GM04503 (cell line): ENCODE measurements around the gene COMTD1.
A peak's percentile ranks its signal among the peaks of the same experiment; 100 is the strongest.
"Not testable (repeated sequence)": the region's sequence is repeated elsewhere in the genome, so short reads cannot be mapped to it uniquely, and the experiment has no call there.

Experiments
- DNase-seq: peaks from one replicate; pipeline ENCODE4 v3.0.0-alpha.2; 2012; ENCODE audit warnings: low read depth

COMTD1 gene

GRCh38 chr10:75194625-75195024, 41.1 kb downstream of the COMTD1 start:
- DNase-seq = not testable (repeated sequence)

GRCh38 chr10:75191821-75192568, 43.8 kb downstream of the COMTD1 start:
- peak; percentile 83 for DNase-seq

DNA sequence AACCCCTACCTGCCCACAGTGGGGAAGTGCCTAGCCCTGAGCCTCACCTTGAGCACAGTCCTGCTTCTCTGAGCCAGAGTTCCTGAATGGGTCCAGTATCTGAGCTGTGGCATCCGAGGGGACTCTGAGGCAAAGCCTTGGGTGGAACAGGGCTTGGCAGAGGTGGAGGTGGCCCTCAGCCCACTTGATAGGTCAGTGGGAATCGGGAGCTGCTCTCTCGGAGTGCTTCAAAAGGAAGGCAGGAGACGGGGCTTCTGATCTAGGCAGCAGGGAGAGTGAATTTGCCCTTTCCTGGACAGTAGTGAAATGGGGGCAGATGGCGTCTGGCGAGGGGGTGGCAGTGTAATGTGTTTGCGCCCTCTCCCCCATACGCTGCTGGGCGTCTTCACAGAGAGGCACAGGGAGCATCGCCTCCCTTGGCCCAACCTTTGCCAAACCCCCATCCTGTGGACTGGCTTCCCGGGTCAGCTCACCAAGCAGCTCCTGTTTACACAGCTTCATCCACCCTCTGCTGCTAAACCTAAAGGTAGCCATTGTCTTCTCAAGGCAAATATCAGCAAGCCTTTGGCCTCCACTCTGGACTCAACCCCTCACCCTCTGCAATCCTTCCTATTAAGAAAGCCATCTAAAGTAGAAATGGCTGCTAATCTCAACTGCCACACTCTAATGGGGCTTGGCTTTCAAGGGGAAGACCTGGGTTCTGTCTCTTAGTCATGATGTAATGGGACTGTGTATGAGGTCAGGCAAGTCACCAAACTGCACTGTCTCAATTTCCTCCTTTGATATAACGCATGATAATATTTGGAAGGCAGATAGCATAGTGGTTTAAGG, 46.3 kb downstream of the COMTD1 start:
- no peak for DNase-seq

- not testable (repeated sequence) for DNase-seq
These were observed 47.2 kb downstream of the COMTD1 start for GRCh38 chr10:75188522-75188921.

- DNase-seq = no peak
These were observed 47.8 kb downstream of the COMTD1 start for GRCh38 chr10:75187961-75188426.

- no peak for DNase-seq
These were observed 49.4 kb downstream of the COMTD1 start for GRCh38 chr10:75186310-75186709.
